Right lobe of liver (tissue), 6 donors: ENCODE data around the gene AQP7. TPM values are rescaled to one million over a fixed set of nuclear protein-coding genes. Genes with fewer than 3 reads are reported as not detected.
"Not testable (repeated sequence)": the region's sequence is repeated elsewhere in the genome, so short reads cannot be mapped to it uniquely, and the experiment has no call there.

ENCODE experiments used
- ATAC-seq, 4 donors: fragments of 200-7000 bp; cut with Tn5 transposase; one replicate each; pipeline ENCODE4 v1.9.1; 2020; ENCODE audit warnings: mild to moderate bottlenecking in 4 of 4, moderate library complexity in 4 of 4
- DNase-seq, 3 donors: peaks; one replicate each; pipeline ENCODE4 v3.0.0-alpha.2; 2020
- H3K27ac ChIP-seq, 3 donors: fragments of 200-600 bp; one replicate each; pipeline ENCODE4 v1.8.0; 2022
- H3K27me3 ChIP-seq, 2 donors: fragments of 200-600 bp; one replicate each; pipeline ENCODE4 v1.8.0; 2022
- H3K36me3 ChIP-seq, 4 donors: fragments of 200-600 bp; sonication (generic) in 1 of 4; one replicate each; pipeline versions ENCODE4 v1.5.1 to v1.8.0; 2017 to 2022; ENCODE audit warnings: control low read depth in 1 of 4
- H3K4me1 ChIP-seq, 4 donors: fragments of 200-600 bp; sonication (generic) in 1 of 4; one replicate each; pipeline versions ENCODE4 v1.5.1 to v1.8.0; 2017 to 2022; ENCODE audit warnings: control low read depth in 1 of 4
- H3K4me3 ChIP-seq, 3 donors: fragments of 200-600 bp; one replicate each; pipeline ENCODE4 v1.8.0; 2022
- H3K9me3 ChIP-seq, 4 donors: fragments of 200-600 bp; sonication (generic) in 1 of 4; one replicate each; pipeline versions ENCODE4 v1.5.1 to v1.8.0; 2017 to 2022; ENCODE audit warnings: control low read depth in 1 of 4
- CTCF ChIP-seq, 4 donors: fragments of 200-600 bp in 3 of 4; fragments of 450-650 bp in 1 of 4; IDR thresholded peaks; one replicate each; pipeline versions ENCODE4 v1.5.1 to v1.8.0; 2016 to 2022; ENCODE audit warnings: antibody characterized with exemption in 4 of 4, mild to moderate bottlenecking in 2 of 4
- POLR2A ChIP-seq: fragments of 450-650 bp; IDR thresholded peaks from one replicate; pipeline ENCODE4 v1.6.1; 2017; ENCODE audit warnings: antibody characterized with exemption, mild to moderate bottlenecking
- WGBS: methylation state at CpG from one replicate; pipeline ENCODE4 v1.1.6; 2018; ENCODE audit warnings: low coverage, low lambda C conversion rate; ENCODE audit not compliant: insufficient coverage; ENCODE audit errors: missing lambda C conversion rate; 5-methylcytosine and 5-hydroxymethylcytosine counted together
- intact Hi-C, 2 donors: fragments of 100-400 bp; cut with DNase I; formaldehyde crosslinking; loops; one replicate each; pipeline versions ENCODE4 v1.11.2 to v1.14.1; 2022
- total RNA-seq, 6 experiments: library from RNA; depleted of rRNA in 2 of 6; stranded (reverse); fragments of >200 nt in 2 of 6; fragmentation: NEBNext Ultra II Directional in 3 of 6; extraction: Animal tissue kit (Norgen Biotek cat#: 25700) in 3 of 6; gene quantifications; one replicate each; pipeline versions ENCODE4 v1.1.0 to v1.2.4, GENCODE V29; 2016 to 2023
- donor health status: DM: no; HTN: yes; CAD: no.
- donor health status: DM: no; HTN: no; CAD: no.
- donor health status: DM: no; HTN: no; CAD: no.
- donor health status: DM: no; HTN: yes; CAD: no.
- donor health status: DM: no; HTN: yes; CAD: no.

AQP7 gene
- total RNA-seq, 6 experiments from 2014 or later: 10.4 to 25.1 (median 16.6) TPM

- Histone ChIP-seq H3K9me3 (no peaks in the 10 kb centered on the region), H3K27me3 (no peaks in the 10 kb centered on the region), H3K4me1 (peaks cover 0 to 8% (median 0%) of the 10 kb centered on the region in 4 donors), H3K27ac (no peak overlapping the region), H3K4me3 (no peak overlapping the region), H3K36me3 (peaks cover 3 to 20% (median 7%) of the 10 kb centered on the region in 4 donors)
- TF ChIP-seq POLR2A (no peak), CTCF (IDR thresholded peaks at IDR 0.05) (peak; percentile 80 to 90 (median 84))
- DNase-seq (peak; percentile 57 to 79 (median 65)), ATAC-seq (peak; percentile 92 to 97 (median 96))
- WGBS: 55% methylated on average over 6 of the region's 6 CpGs
- intact Hi-C loops: no loop called here
Observed at GRCh38 chr9:33374634-33375237, 27.6 kb downstream of the AQP7 start.

- WGBS: 71% methylated on average over 1 of the region's 9 CpGs
- peaks cover 0 to 8% (median 0%) of the 10 kb centered on the region in 4 donors for H3K4me1 ChIP-seq
- no peak for DNase-seq
- intact Hi-C loops: no loop called here
- no peak overlapping the region for H3K4me3 ChIP-seq
- H3K27ac ChIP-seq: no peak overlapping the region
- H3K9me3 ChIP-seq: no peaks in the 10 kb centered on the region
- H3K36me3 ChIP-seq: peaks cover 3 to 25% (median 9%) of the 10 kb centered on the region in 4 donors
- no peak for ATAC-seq
- no peaks in the 10 kb centered on the region for H3K27me3 ChIP-seq
- TF ChIP-seq CTCF (IDR thresholded peaks at IDR 0.05) (no peak), POLR2A (no peak)
Observed at GRCh38 chr9:33374190-33374589, 28.2 kb downstream of the AQP7 start.

- no peaks in the 10 kb centered on the region for H3K27me3 ChIP-seq
- ATAC-seq: no peak
- H3K27ac ChIP-seq: no peak overlapping the region
- TF ChIP-seq POLR2A (no peak), CTCF (IDR thresholded peaks at IDR 0.05) (no peak)
- intact Hi-C loops: no loop called here
- no peaks in the 10 kb centered on the region for H3K9me3 ChIP-seq
- WGBS: 100% methylated on average over 2 of the region's 4 CpGs
- DNase-seq: no peak
- peaks cover 3 to 37% (median 11%) of the 10 kb centered on the region in 4 donors for H3K36me3 ChIP-seq
- H3K4me3 ChIP-seq: no peak overlapping the region
- peaks cover 0 to 8% (median 0%) of the 10 kb centered on the region in 4 donors for H3K4me1 ChIP-seq
Observed at GRCh38 chr9:33372900-33373299, 29.5 kb downstream of the AQP7 start.

GRCh38 chr9:33366979-33367480 is 35.3 kb downstream of the AQP7 start:
- no peak overlapping the region for H3K27ac ChIP-seq
- ATAC-seq (no peak), DNase-seq (no peak)
- intact Hi-C loops: no loop called here
- no peak for TF ChIP-seq CTCF (IDR thresholded peaks at IDR 0.05)
- no peaks in the 10 kb centered on the region for H3K9me3 ChIP-seq
- peaks cover 9 to 87% (median 32%) of the 10 kb centered on the region in 4 donors for H3K36me3 ChIP-seq
- no peak overlapping the region for H3K4me3 ChIP-seq
- H3K27me3 ChIP-seq: no peaks in the 10 kb centered on the region
- no peaks in the 10 kb centered on the region for H3K4me1 ChIP-seq
- WGBS: 70% methylated on average over 1 of the region's 2 CpGs

- H3K27me3 ChIP-seq, H3K9me3 ChIP-seq, H3K27ac ChIP-seq, ATAC-seq, H3K4me3 ChIP-seq, intact Hi-C loops, DNase-seq, H3K4me1 ChIP-seq: not testable (repeated sequence)
- peaks cover 5 to 70% (median 26%) of the 10 kb centered on the region in 4 donors for H3K36me3 ChIP-seq
- 92% methylated on average over 4 of the region's 4 CpGs for WGBS
Observed at GRCh38 chr9:33364814-33365213, 37.6 kb downstream of the AQP7 start.
